ENCODE results near the gene RABL6.
"Not testable (repeated sequence)": the region's sequence is repeated elsewhere in the genome, so short reads cannot be mapped to it uniquely, and the experiment has no call there.

Gene RABL6

GRCh38 chr9:136867917-136868316 lies 60.2 kb downstream of the RABL6 start:
- TF ChIP-seq, protein P1, sequence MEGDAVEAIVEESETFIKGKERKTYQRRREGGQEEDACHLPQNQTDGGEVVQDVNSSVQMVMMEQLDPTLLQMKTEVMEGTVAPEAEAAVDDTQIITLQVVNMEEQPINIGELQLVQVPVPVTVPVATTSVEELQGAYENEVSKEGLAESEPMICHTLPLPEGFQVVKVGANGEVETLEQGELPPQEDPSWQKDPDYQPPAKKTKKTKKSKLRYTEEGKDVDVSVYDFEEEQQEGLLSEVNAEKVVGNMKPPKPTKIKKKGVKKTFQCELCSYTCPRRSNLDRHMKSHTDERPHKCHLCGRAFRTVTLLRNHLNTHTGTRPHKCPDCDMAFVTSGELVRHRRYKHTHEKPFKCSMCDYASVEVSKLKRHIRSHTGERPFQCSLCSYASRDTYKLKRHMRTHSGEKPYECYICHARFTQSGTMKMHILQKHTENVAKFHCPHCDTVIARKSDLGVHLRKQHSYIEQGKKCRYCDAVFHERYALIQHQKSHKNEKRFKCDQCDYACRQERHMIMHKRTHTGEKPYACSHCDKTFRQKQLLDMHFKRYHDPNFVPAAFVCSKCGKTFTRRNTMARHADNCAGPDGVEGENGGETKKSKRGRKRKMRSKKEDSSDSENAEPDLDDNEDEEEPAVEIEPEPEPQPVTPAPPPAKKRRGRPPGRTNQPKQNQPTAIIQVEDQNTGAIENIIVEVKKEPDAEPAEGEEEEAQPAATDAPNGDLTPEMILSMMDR (conservative IDR thresholded peaks at IDR 0.05; ENCODE audit: low read length) = no peak
- no peak overlapping the region for H3K4me3 ChIP-seq (ENCODE audit: low read length)
- DNase-seq (ENCODE audit: low read depth) = no peak

DNA sequence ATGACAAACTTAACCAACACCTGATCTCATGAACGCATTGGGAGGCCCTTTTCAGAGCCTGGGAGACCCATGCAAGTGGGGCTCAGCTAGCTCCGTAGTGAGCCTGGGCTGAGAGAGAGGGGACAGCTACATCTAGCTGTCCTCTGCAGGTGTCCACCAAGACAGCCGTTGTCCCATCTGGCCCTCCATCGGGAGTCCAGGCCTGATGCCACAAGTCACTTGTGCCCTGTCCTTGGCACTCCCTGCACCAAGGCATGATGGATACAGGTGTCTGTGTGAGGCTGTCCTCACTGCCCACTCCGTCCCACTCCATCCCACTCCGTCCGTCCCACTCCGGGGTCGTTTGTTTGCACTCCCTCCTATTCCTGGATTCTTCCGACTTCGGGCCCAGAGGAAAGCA lies 60.9 kb downstream of the RABL6 start:
- no peak overlapping the region for H3K4me3 ChIP-seq (ENCODE audit: low read length)
- DNase-seq (ENCODE audit: low read depth) = no peak
- TF ChIP-seq, protein P1 (conservative IDR thresholded peaks at IDR 0.05; ENCODE audit: low read length) = no peak

DNA sequence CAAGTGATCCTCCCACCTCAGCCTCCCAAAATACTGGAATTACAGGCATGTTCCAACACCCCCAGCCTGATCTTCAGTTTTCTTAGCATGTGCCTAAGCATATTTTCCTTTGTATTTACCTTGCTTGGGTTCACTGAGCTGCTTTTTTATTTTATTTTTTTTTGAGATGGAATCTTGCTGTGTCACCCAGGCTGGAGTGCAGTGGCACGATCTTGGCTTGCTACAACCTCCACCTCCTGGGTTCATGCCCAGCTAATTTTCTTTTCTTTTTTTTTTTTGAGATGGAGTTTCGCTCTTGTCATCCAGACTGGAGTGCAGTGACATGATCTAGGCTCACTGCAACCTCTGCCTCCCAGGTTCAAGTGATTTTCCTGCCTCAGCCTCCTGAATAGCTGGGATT lies 61.9 kb downstream of the RABL6 start:
- H3K4me3 ChIP-seq (ENCODE audit: low read length); DNase-seq (ENCODE audit: low read depth): not testable (repeated sequence)

DNA sequence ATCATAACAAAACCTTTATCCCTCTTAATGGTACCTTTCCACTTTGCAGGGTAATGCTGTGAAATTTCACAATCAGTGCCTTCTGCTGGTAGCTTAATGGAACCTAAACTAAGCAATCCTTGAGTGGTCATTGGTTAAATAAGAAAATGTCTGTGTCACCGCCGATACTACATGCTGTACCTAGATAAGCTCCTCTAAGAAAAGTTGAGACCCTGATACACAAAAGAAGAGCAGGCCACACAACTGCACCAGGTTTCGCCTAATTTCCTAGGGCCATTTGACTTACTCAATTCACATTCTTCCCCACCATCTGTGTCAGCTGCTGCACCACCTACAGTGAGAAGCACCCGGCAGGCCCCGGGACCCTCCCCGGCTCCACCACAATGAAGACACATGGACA lies 67.4 kb downstream of the RABL6 start:
- no peak overlapping the region for H3K4me3 ChIP-seq (ENCODE audit: low read length)
- TF ChIP-seq, protein P1 (conservative IDR thresholded peaks at IDR 0.05; ENCODE audit: low read length) = no peak
- no peak for DNase-seq (ENCODE audit: low read depth)

DNA sequence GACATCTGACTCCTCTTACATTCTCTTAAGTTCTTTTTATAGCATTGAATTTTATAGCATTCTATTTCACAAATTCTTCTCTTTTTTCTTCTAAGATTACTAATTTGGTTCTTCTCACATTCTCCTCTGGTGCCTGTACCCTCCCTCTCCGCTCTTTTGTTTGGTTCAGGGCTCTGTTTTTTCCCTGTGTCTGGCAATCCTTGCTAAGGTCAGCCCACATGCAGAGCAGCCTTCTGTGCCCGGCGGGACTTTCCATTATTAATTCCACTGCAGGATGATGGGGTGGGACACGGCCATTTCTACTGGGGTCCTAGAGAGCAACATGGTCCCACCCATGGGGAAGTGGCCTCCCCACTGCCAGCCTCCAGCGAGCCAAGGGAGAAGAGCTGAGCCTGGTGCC lies 68.7 kb downstream of the RABL6 start:
- no peak for DNase-seq (ENCODE audit: low read depth)
- TF ChIP-seq, protein P1 (conservative IDR thresholded peaks at IDR 0.05; ENCODE audit: low read length) = no peak
- H3K4me3 ChIP-seq (ENCODE audit: low read length) = no peak overlapping the region

- TF ChIP-seq, protein P1 (conservative IDR thresholded peaks at IDR 0.05; ENCODE audit: low read length) = no peak
- H3K4me3 ChIP-seq (ENCODE audit: low read length) = no peak overlapping the region
- DNase-seq (ENCODE audit: low read depth) = no peak
Measured at GRCh38 chr9:136880651-136881050, 72.9 kb downstream of the RABL6 start.

DNA sequence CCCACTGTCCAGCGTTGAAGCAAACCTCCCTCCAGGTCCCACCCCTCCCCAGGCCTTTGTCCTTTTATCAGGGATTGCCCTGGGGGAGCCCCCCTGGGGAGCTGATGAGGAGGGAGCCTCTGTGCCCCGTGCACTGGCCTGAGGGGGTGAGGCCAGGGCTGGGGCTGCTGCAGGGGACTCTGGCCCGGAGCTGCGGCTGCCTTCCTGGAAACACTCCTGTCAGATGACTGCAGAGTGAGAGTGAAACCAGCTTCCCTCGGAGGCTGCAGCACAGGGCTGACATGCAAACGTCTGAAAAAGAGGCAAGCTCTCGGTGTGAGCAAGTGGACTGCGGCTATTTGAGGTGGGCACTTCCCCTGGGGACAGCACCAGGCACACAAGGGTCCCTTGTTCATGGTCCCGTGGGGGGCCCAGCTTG lies 74.0 kb downstream of the RABL6 start:
- no peak overlapping the region for H3K4me3 ChIP-seq (ENCODE audit: low read length)
- DNase-seq (ENCODE audit: low read depth) = no peak

More for the DNA sequence above, 74.0 kb downstream of the RABL6 start:
- TF ChIP-seq, protein P1 (conservative IDR thresholded peaks at IDR 0.05; ENCODE audit: low read length) = no peak

Data from AG10803 (cell line).